Measurements from ENCODE around the gene FAM174B.

Gene FAM174B

GRCh38 chr15:92666780-92667179, 11.2 kb upstream of the FAM174B start:
- H3K27ac ChIP-seq, result no peak overlapping the region
- DNase-seq (ENCODE audit: low read depth, low spot score), result no peak

- no peak overlapping the region for H3K27ac ChIP-seq
- DNase-seq (ENCODE audit: low read depth, low spot score), result no peak
Measured at GRCh38 chr15:92665100-92665555, 9.6 kb upstream of the FAM174B start.

GRCh38 chr15:92664178-92664900, 8.8 kb upstream of the FAM174B start:
- H3K27ac ChIP-seq, result no peak overlapping the region
- DNase-seq (ENCODE audit: low read depth, low spot score), result no peak

GRCh38 chr15:92663250-92663951, 7.8 kb upstream of the FAM174B start:
- H3K27ac ChIP-seq, result no peak overlapping the region
- no peak for DNase-seq (ENCODE audit: low read depth, low spot score)

- H3K27ac ChIP-seq, result no peak overlapping the region
- DNase-seq (ENCODE audit: low read depth, low spot score), result no peak
Measured at GRCh38 chr15:92662762-92663161, 7.2 kb upstream of the FAM174B start.

GRCh38 chr15:92661956-92662355, 6.4 kb upstream of the FAM174B start:
- no peak for DNase-seq (ENCODE audit: low read depth, low spot score)
- no peak overlapping the region for H3K27ac ChIP-seq

GRCh38 chr15:92661069-92661468, 5.5 kb upstream of the FAM174B start:
- DNase-seq (ENCODE audit: low read depth, low spot score), result no peak
- no peak overlapping the region for H3K27ac ChIP-seq

GRCh38 chr15:92657486-92657885, 1.9 kb upstream of the FAM174B start:
- no peak for DNase-seq (ENCODE audit: low read depth, low spot score)

GRCh38 chr15:92656089-92656488, 514 bp upstream of the FAM174B start:
- DNase-seq (ENCODE audit: low read depth, low spot score), result no peak
- no peak overlapping the region for H3K27ac ChIP-seq

More at GRCh38 chr15:92657486-92657885, 1.9 kb upstream of the FAM174B start:
- no peak overlapping the region for H3K27ac ChIP-seq

GRCh38 chr15:92654662-92655061, 913 bp downstream of the FAM174B start:
- DNase-seq (ENCODE audit: low read depth, low spot score), result no peak
- H3K27ac ChIP-seq, result no peak overlapping the region

- no peak for DNase-seq (ENCODE audit: low read depth, low spot score)
- H3K27ac ChIP-seq, result no peak overlapping the region
Measured at GRCh38 chr15:92653836-92654539, 1.6 kb downstream of the FAM174B start.

GRCh38 chr15:92653366-92653765, 2.2 kb downstream of the FAM174B start:
- no peak for DNase-seq (ENCODE audit: low read depth, low spot score)
- H3K27ac ChIP-seq, result no peak overlapping the region

GRCh38 chr15:92652576-92652966, 3.0 kb downstream of the FAM174B start:
- DNase-seq (ENCODE audit: low read depth, low spot score), result no peak
- H3K27ac ChIP-seq, result no peak overlapping the region

GRCh38 chr15:92651877-92652575, 3.5 kb downstream of the FAM174B start:
- DNase-seq (ENCODE audit: low read depth, low spot score), result no peak
- H3K27ac ChIP-seq, result no peak overlapping the region

- no peak overlapping the region for H3K27ac ChIP-seq
- DNase-seq (ENCODE audit: low read depth, low spot score), result no peak
Measured at GRCh38 chr15:92650966-92651365, 4.6 kb downstream of the FAM174B start.

- DNase-seq (ENCODE audit: low read depth, low spot score), result no peak
- H3K27ac ChIP-seq, result no peak overlapping the region
Measured at GRCh38 chr15:92650256-92650655, 5.3 kb downstream of the FAM174B start.

- no peak for DNase-seq (ENCODE audit: low read depth, low spot score)
- no peak overlapping the region for H3K27ac ChIP-seq
Measured at GRCh38 chr15:92648190-92648875, 7.2 kb downstream of the FAM174B start.

- no peak for DNase-seq (ENCODE audit: low read depth, low spot score)
- H3K27ac ChIP-seq, result no peak overlapping the region
Measured at GRCh38 chr15:92647467-92648163, 8.0 kb downstream of the FAM174B start.

GRCh38 chr15:92646216-92646615, 9.4 kb downstream of the FAM174B start:
- DNase-seq (ENCODE audit: low read depth, low spot score), result no peak
- no peak overlapping the region for H3K27ac ChIP-seq

Data from epithelial cell of prostate (primary cell).